Suppressor macrophage treated with lipopolysaccharide for 4 hours (primary cell): ENCODE results near the gene PAK5.

ENCODE experiments used
- DNase-seq: peaks from one replicate; pipeline ENCODE4 v3.0.0-alpha.2; 2020

The PAK5 gene

DNA sequence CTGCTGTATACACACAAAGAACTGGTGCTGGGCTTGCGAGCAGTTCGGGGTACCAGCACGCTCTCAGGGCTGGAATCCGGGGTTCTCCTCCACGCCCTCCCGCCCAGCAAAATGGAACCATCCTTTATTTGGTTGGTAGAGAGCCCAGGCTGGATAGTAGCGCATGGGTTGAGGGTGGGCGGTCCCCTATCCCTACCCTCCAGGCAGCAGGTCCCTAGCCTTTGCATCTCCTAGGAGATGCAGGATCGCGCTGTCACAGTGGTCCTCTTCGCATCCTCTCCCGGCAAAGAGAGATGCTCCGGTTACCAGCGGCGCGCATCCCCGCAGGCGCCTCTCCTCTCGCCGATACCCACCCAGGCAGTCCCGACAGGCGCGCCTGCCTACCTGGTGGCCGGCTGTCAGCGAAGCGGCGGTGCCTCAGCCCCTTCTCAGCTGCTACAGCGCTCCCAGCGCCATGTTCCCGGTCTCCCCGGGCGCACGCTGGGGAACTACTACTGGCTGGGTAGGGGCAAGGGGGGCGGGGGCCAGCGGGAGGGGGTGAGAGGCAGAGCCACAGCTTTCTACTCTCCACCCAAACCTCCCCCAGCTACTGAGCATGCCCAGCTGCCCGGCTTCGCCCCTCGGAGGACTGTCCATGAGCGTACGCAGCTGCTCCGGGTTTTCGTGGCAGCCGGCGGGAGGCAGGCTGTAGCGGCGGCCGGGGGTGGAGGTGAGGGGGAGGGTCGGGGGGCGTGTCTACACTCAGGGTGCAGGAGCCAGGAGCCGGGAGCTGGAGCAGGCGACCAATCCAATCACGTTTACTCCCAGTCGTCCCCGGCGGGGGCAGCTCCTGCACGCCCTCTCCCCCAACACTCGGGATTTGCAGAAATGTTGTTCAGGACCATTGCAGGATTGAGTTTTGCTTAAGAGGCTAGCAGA, at the start of gene PAK5:
Gene PAK5 (minus strand): TSS at position 699 of the 918 bp plus-strand sequence. CDS start 194,748 bp downstream, outside the sequence.
- no peak for DNase-seq

DNA sequence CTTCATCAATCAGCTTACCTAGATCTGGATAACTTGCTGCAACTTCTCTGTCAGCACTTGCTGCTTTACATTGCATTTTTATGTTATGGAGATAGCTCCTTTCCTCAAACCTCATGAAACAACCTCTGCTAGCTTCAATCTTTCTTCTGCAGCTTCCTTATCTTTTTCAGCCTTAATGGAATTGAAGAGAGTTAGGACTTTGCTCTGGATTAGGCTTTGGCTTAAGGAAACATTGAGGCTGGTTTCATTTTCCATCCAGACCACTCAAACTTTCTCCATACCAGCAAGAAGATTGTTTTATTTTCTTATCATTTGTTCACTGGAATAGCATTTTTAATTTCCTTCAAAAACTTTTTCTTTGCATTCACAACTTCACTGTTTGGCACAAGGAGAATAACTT, 48.8 kb upstream of the PAK5 start:
- DNase-seq = no peak

DNA sequence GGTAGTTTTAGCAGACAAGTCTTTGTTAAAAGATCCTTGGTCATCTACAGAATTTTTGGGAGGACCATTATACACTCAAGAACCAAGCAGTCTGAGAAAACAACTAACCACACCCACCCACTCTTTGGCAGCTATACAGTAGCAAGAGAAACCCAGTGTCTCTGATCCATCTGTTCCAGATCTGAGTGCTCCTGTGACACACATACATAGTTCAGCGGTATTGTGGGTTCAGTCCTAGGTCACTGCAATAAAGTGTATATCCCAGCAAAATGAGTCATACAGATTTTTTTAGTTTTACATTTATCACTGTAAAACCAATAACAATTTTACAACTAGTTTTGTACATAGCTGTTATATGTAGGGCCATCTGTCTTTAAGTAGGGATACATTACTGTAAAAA, 47.4 kb upstream of the PAK5 start:
- no peak for DNase-seq

DNA sequence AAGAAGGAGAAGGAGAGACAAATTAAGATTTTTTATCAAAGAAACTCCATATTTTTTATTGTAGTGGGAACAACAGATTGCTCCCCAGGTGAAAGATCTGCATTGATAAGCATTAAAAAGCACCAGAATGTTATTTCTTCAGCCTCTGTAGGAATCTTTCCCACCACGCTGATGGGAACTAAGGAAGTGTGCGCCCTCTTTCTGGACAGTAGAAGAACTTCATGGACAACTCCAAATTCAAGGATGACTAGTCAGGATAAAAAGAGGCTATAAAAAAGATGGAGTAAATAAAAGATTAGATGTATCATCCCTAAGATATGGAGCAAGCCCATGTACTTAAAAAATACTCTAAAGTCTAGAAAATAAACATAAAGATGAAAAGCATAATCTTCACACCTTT, 45.8 kb upstream of the PAK5 start:
- DNase-seq = no peak

DNA sequence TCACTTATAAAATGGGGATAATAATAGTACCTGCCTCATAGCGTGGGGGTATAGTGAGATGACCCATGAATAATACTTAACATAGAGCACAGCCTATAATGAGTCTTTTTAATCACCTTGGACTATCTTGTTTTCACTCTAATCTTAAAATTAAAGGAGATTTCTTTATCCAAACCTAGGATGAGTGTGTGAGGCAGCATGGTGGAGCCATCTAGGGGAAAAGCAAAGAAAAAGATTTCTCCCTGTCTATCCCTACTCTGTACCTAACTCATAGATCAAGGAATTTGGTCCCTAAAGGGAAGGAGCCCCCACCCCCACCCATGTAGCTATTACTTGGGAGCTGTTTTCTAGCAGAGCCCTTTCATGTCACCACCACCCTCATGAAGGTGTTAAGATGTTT, 45.2 kb upstream of the PAK5 start:
- no peak for DNase-seq

DNA sequence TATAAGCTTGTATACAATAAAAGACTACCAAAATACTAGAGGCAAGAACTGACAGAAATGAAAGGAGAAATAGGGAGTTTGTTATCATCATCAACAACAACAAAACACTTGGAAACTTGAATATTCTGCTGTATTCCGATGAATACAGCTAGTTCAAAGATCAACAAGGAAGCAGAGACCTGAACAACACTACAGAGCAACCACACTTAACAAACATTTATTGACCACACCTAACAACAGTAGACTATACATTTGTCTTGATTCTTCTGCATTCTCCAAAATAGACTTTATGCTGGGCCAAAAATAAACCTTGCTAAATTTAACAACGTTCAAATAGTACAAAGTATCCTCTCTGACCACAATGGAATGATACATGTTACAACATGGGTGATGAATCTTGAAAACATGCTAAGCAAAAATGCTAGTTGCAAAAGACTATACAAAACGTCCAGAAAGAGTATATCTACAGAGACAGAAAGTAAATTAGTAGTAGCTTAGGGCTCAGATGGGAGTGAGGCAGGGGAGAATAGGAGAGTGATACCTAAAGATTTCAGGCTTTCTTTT, 39.1 kb upstream of the PAK5 start:
- no peak for DNase-seq

DNA sequence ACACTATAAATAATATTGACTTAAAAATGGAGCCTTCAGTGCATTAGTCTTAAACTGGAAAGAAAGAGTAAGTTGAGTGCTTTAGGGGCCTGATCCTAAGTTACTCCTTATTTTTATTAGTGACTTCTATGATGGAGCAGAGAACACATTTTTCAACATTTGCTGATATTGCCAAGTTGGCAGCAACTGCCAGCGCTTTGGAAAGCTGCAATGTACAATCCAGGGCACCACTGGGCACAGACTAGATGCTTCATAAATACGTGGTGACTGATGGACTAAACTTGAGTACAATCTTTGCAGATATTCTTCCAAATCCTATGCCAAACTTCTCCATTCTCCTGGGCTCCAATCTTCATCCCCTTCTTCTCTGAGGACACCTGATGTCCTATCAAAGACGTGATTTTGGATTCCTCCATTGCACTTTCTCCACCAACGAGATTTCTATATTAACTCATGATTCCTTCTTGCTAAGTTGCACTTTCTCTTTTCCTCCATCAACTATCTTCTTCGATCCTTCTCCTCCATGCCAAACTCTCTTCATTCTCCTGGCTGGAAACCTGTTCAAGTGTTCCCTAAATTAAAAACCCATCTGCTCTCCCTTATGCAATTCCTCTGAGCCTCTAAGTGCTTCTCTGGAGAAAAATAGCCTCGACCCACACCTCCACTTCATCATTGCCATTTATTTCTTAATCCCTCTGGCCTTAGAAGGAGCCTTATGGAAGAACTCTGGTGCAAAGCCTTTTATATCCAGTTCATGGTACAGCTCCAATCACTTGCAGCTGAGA, 28.5 kb upstream of the PAK5 start:
- no peak for DNase-seq

DNA sequence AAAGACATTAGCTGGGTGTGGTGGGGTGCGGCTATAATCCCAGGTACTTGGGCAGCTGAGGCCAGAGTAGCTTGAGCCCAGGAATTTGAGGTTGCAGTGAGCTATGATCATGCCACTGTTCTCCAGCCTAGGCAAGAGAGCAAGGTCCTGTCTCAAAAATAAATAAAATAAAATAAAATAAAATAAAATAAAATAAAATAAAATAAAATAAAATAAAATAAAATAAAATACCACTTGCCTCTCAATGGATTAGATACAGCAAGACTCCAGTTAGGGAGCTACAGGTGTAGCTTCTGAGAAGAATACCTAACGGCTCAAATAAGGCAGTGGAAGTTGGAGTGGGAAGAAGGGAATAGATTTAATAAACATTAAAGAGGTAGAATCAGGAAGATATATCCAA, 13.7 kb upstream of the PAK5 start:
- no peak for DNase-seq

DNA sequence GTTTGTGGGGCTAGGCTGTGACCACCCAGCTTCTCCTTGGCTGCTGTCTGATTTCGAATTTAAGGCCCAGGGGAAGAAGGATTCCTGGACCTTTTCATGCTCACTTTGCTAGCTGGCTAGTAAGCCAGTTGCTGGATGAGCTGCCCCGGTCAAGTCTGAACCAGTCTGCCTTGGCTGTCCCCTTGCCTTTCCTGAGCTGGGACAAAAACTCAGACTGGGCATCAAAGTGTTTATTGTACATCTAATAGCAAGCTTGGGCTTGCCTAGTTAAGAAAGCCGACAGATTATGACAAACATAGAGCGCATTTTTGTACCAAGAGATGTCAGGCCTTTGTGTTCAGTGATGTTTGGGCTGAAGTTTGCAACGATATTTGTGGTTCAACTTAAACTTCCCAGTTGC, 750 bp upstream of the PAK5 start:
- DNase-seq = no peak

DNA sequence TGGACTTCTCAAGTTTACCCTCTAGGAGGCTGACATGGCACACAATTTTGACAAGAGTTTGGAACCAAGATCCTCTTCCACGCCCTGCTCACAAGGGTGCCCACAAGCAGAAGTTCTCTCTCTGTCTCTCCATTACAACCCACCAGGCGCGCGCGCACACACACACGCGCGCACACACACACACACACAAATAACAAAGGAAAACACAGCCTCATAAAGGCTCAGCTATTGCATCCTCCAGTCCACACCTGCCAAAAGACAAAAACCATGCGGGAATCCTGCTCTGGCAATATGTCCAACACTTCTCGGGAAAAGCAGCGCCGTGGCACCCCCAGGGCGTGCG, 870 bp downstream of the PAK5 start:
- DNase-seq = no peak

DNA sequence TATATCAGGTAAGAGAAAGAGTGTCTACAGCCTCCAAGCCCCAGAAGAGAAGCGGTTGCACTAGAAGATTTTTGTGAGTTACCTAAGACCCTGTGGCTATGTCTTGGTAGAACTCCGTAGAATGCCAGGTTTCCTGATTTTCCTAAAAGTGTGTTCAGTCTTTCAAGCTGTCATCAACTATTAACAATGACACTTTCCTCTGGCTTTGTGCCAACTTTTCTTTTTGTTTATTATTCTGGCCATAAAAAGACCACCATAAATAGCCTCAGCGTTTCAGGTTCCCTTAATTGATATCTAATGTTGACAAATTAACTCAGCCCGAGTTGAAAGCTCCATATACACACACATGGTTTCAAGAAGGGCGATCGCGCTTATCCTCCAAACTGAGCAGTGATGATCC, 1.2 kb downstream of the PAK5 start:
- no peak for DNase-seq

DNA sequence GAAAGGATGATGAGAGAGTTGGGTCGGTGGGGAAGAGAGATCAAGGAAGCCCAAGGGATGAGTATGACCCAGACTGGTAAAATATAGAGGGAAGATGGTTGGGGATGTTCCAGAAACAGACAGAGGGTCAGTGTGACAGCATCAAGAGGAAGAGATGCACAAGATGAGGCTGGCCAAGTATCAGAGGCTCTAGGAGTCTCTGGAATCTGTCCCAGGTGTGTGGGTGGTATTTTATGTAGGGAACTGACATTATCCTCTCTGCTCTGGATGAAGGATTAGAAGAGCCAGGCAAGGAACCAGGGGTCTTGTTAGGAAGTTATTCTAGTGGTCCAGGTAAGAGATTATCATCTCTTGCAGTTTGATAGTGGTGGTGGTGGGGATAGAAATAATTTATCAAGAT, 3.6 kb downstream of the PAK5 start:
- DNase-seq = no peak

DNA sequence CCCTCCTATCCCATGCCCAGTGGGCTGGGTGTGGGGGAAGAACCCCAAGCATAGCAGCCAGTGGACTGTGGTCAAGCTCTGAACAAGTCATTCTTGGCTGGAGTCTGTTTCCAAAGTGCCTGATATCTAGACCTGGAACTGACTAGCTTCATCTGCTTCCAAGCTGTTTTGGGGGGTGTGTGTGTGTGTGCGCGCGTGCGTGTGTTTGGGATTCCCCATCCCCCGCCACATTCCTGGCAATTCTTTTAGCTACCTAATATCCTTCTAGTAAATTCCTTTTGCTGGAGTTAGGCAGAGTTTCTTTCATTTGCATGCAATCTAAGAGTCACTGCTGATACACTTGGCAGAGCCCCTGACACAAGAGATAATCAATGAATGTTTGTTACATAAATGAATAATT, 7.8 kb downstream of the PAK5 start:
- DNase-seq = no peak

DNA sequence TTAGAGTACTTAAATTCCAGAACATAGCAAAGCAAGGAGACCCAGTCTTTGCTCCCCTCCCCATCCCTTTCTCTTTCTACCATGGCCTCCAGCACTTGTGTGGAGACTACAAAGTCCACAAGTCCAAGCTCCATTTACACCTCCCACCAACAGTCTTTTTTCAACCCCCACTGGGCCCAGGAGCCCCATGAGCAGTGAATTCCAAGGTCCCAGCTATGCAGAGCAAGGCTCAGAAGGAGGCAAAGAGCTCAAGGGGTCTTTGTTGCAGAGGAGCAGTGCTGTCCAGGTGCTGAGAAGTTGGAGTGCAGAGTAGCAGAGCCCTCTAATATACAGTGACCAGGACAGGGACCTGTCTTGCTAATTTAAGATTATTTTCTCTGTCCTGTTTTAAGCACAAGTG, 9.0 kb downstream of the PAK5 start:
- no peak for DNase-seq

DNA sequence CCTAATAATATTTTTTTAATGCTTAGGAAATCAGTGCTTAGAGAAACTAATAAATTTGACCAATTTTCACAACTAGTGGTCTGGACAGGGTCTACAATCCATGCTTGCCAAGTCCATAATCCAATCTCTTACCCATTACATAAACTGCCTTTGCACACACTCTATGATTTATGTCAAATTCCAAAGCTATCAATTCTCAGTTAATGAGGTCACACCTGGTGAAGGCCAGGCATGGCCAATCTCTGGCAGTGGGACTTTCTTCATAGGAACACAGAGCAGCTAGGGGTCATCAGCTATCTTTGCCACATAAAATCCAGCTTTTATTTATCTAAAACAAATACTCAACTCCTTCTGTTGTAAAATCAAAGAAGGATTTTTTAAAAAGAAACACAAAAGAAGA, 21.2 kb downstream of the PAK5 start:
- no peak for DNase-seq

DNA sequence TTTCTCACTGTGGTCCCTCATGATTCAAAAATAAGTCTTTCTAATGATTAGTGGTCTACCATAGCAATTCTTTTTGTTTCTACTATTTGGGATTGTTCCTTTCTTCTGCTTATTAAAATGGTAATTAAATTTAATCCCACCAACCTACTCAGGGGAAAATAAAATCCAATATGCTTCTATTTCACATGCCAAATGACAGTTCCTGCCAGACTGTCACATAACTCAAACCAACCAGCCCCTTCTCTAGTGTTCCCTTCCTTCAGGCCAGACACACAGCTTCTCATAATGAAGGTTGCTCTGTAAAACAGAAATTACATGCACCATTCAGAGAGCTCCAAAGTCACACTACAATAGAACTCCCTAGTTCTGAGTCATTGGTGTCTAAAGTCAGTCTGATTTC, 23.2 kb downstream of the PAK5 start:
- no peak for DNase-seq

DNA sequence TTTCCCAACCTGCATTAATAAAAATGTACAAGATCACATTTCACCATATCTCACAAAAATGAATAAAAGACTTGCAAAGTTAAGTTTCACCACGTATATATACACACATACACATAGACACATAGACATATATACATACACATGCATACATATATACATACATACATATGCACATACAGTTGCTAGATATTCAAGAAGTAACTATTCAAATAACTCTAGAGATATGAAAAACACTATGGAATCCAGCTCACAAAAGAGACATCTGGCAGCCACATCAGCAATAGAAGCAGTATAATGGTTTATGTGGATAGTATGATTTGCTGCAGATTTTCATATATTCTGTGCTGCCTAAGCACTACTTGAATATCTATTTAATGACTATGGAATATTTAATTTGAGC, 28.1 kb downstream of the PAK5 start:
- DNase-seq = no peak

DNA sequence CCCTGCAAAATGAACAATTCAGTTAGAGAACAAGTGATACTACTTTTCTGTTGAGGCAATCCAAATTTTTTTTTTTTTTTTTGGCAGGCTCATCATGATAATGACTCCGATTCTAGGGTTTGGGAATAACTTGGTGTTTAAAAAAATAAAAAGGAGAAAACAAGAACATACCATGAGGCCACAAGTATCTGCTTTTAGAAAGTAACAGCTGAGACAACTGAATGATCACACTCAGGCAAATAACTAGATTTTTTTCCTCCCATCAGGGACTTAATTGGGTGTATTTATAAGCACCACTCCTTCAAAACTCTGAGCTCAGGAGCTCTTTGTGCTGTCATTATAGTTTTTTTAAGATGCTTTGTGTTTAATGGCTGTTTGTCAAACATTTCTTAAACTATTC, 29.6 kb downstream of the PAK5 start:
- no peak for DNase-seq

DNA sequence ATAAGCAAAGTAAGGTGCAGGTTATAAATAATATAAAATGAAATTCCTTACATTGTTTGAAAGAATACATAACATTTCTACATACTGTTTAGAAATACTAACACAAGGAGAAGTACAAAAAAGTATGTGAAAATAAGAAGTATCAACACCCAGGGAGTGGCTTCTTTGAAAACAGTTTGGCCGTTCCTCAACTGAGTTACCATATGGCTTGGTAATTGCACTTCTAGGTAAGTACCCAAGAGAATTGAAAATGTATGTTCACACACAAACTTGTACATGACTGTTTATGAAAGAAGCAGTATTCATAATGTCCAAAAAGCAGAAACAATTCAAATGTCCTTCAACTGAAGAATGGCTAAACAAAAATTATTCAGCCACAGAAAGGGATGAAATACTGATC, 30.7 kb downstream of the PAK5 start:
- DNase-seq = no peak

DNA sequence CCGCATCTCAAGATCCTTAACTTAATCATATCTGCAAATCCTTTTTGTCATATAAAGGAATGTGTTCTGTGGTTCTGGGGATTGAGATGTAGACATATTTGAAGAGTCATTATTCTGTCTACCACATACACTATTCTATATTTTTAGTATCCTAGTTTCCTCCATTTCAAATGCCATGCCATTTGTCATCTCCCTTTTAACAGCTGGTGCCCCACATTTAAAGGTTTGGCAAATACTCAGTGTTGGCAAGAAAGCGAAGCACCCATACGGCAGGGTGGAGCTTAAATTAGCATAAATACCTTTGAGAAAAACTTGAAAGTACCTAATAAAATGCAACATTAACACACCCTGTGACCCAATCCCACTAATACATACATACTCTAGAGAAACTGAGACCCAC, 31.7 kb downstream of the PAK5 start:
- no peak for DNase-seq

DNA sequence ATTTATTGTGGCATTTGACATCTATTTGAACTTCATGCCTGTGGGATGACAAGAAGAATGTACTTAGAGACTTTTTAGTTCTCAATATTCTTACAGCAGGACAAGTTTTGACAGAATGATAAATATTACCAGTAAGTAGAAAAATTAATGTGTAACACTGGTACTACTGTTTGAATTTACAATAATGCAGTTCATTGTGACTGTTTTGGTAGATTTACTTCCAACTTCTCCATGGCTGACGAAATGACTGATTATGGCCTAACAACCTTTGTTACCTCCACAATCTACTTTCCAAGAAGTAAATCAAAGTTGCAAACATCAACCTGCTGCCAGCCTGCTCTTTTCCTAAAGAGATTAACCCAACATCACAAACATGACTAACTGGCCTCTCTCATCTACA, 38.5 kb downstream of the PAK5 start:
- no peak for DNase-seq

DNA sequence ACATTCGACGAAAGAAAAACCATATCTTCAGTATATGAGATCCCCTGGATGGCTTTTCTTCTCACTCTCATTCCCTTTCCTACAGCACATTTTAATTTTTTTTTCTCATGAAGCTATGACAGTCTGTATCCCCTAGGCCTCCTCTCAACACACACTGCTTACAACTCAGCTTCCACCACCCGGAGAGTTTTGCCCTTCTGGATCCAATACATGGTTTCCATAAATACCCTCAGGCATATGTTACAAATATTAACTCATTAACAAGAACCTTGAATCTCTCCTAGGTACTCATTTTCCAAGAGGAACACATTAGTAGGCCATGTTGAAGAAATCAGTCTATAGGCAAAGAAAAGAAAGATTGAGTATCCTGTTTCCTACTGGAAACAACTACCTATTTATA, 44.0 kb downstream of the PAK5 start:
- DNase-seq = no peak

DNA sequence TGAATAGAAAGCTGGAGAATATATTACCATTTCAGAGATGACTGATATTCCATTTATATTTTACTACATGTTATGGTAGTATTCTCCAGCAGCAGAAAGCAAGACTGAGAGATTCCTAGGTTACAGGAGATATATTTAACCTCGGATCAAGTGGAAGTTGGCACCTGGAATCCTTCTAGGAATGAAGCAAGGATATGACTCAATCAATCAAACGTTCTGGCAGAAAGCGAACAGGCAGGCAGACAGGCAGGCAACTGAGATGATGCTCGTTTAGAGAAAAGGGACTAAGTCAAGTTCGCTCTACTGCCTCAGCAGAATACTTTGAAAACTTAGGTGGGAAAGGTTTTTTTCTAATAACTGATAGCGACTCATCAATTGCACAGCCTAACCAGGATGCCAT, 46.2 kb downstream of the PAK5 start:
- DNase-seq = no peak

DNA sequence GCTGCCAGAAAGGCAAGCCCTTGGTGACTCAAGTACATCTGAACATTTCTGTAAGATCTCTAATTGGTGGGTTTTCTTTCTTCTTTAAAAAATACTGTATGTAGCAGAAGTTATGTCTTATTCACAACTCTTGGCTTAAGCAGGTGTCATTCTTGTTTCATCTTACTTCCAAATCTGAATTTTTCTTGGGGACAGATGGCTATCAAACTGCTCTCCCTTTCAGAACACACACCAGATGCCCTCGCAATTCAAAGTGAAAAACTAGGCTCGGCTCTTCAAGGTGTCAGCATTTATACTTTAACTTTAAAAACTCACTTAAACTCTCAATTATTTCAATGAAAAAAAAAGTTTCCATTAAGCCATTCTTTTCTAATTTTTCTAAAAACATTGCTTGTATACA, 49.7 kb downstream of the PAK5 start:
- no peak for DNase-seq
